Measurements from ENCODE around the gene TECTA. TPM values are rescaled to one million over a fixed set of nuclear protein-coding genes. Genes with fewer than 3 reads are reported as not detected.

The TECTA gene
- polyA plus RNA-seq, result under 1 TPM in 2 of 3 donors, not detected in 1; 0.03 to 0.26 TPM

GRCh38 chr11:121100943-121101342 is at the start of gene TECTA:
TECTA (plus strand) TSS chr11:121101243; CDS start chr11:121102666, 1,423 bp downstream.
- no peaks in the 10 kb centered on the region for H3K36me3 Mint-ChIP-seq
- no peak for DNase-seq
- H3K4me1 Mint-ChIP-seq, result no peaks in the 10 kb centered on the region
- H3K4me3 Mint-ChIP-seq, result no peak within 1 kb of the TSS
- no peaks in the 10 kb centered on the region for H3K9me3 Mint-ChIP-seq
- H3K27me3 Mint-ChIP-seq (ENCODE audit: low read depth in 3 of 3), result peaks cover 0 to 2% (median 2%) of the 10 kb centered on the region in 3 donors
- no peak within 1 kb of the TSS for H3K27ac Mint-ChIP-seq

GRCh38 chr11:121053244-121053643 is 47.8 kb upstream of the TECTA start:
- DNase-seq, result no peak
- Mint-ChIP-seq H3K4me1 (no peaks in the 10 kb centered on the region), H3K9me3 (no peaks in the 10 kb centered on the region), H3K36me3 (peaks cover 37 to 61% (median 39%) of the 10 kb centered on the region in 3 donors), H3K27ac (no peak overlapping the region), H3K27me3 (ENCODE audit: low read depth in 3 of 3) (no peaks in the 10 kb centered on the region), H3K4me3 (no peak overlapping the region)

GRCh38 chr11:121054266-121054665 is 46.8 kb upstream of the TECTA start:
- peaks cover 34 to 60% (median 37%) of the 10 kb centered on the region in 3 donors for H3K36me3 Mint-ChIP-seq
- H3K9me3 Mint-ChIP-seq, result no peaks in the 10 kb centered on the region
- peaks cover 0 to 1% of the 10 kb centered on the region in 2 donors for H3K4me1 Mint-ChIP-seq
- no peak overlapping the region for H3K27ac Mint-ChIP-seq
- no peak overlapping the region for H3K4me3 Mint-ChIP-seq
- DNase-seq, result no peak
- no peaks in the 10 kb centered on the region for H3K27me3 Mint-ChIP-seq (ENCODE audit: low read depth in 3 of 3)

GRCh38 chr11:121055076-121055475 is 46.0 kb upstream of the TECTA start:
- Mint-ChIP-seq H3K4me3 (no peak overlapping the region), H3K27ac (no peak overlapping the region), H3K4me1 (peaks cover 0 to 9% of the 10 kb centered on the region in 2 donors), H3K27me3 (ENCODE audit: low read depth in 3 of 3) (no peaks in the 10 kb centered on the region), H3K36me3 (peaks cover 34 to 57% (median 37%) of the 10 kb centered on the region in 3 donors), H3K9me3 (no peaks in the 10 kb centered on the region)
- no peak for DNase-seq

- peaks cover 33 to 62% (median 37%) of the 10 kb centered on the region in 3 donors for H3K36me3 Mint-ChIP-seq
Measured at GRCh38 chr11:121057922-121058321, 43.1 kb upstream of the TECTA start.

GRCh38 chr11:121058941-121059340 is 42.1 kb upstream of the TECTA start:
- Mint-ChIP-seq H3K4me3 (no peak overlapping the region), H3K9me3 (no peaks in the 10 kb centered on the region), H3K27ac (no peak overlapping the region), H3K27me3 (ENCODE audit: low read depth in 3 of 3) (no peaks in the 10 kb centered on the region), H3K36me3 (peaks cover 29 to 62% (median 37%) of the 10 kb centered on the region in 3 donors), H3K4me1 (peaks cover 0 to 10% of the 10 kb centered on the region in 2 donors)
- no peak for DNase-seq

More at GRCh38 chr11:121057922-121058321, 43.1 kb upstream of the TECTA start:
- Mint-ChIP-seq H3K27ac (peak overlapping the region in 1 of 6 donors; percentile 25), H3K4me3 (no peak overlapping the region), H3K4me1 (peaks cover 0 to 10% of the 10 kb centered on the region in 2 donors), H3K27me3 (ENCODE audit: low read depth in 3 of 3) (no peaks in the 10 kb centered on the region), H3K9me3 (no peaks in the 10 kb centered on the region)
- no peak for DNase-seq

- Mint-ChIP-seq H3K4me3 (peak overlapping the region in 1 of 5 donors; percentile 48), H3K36me3 (peaks cover 29 to 56% (median 31%) of the 10 kb centered on the region in 3 donors), H3K9me3 (no peaks in the 10 kb centered on the region), H3K4me1 (peaks cover 0 to 10% of the 10 kb centered on the region in 2 donors), H3K27me3 (ENCODE audit: low read depth in 3 of 3) (no peaks in the 10 kb centered on the region), H3K27ac (peak overlapping the region in 4 of 6 donors; percentile 7 to 39 (median 36))
- peak; percentile 1 to 22 (median 7) for DNase-seq
Measured at GRCh38 chr11:121059605-121060004, 41.4 kb upstream of the TECTA start.

GRCh38 chr11:121063728-121064127 is 37.3 kb upstream of the TECTA start:
- Mint-ChIP-seq H3K4me3 (no peak overlapping the region), H3K27me3 (ENCODE audit: low read depth in 3 of 3) (peaks cover 0 to 2% (median 0%) of the 10 kb centered on the region in 3 donors), H3K27ac (no peak overlapping the region), H3K36me3 (peaks cover 21 to 48% (median 22%) of the 10 kb centered on the region in 3 donors), H3K9me3 (no peaks in the 10 kb centered on the region), H3K4me1 (peaks cover 0 to 10% of the 10 kb centered on the region in 2 donors)
- DNase-seq, result no peak

- Mint-ChIP-seq H3K36me3 (peaks cover 39 to 59% (median 43%) of the 10 kb centered on the region in 3 donors), H3K27ac (no peak overlapping the region), H3K4me1 (no peaks in the 10 kb centered on the region), H3K9me3 (peaks cover 0 to 1% (median 0%) of the 10 kb centered on the region in 6 donors), H3K4me3 (no peak overlapping the region), H3K27me3 (ENCODE audit: low read depth in 3 of 3) (peaks cover 0 to 2% (median 0%) of the 10 kb centered on the region in 3 donors)
- DNase-seq, result no peak
Measured at GRCh38 chr11:121066623-121067022, 34.4 kb upstream of the TECTA start.

- Mint-ChIP-seq H3K27ac (no peak overlapping the region), H3K4me3 (no peak overlapping the region), H3K4me1 (no peaks in the 10 kb centered on the region), H3K36me3 (peaks cover 42 to 62% (median 43%) of the 10 kb centered on the region in 3 donors), H3K27me3 (ENCODE audit: low read depth in 3 of 3) (peaks cover 0 to 2% (median 0%) of the 10 kb centered on the region in 3 donors), H3K9me3 (peaks cover 0 to 1% (median 0%) of the 10 kb centered on the region in 6 donors)
- no peak for DNase-seq
Measured at GRCh38 chr11:121067026-121067425, 34.0 kb upstream of the TECTA start.

- Mint-ChIP-seq H3K4me3 (no peak overlapping the region), H3K4me1 (no peaks in the 10 kb centered on the region), H3K9me3 (peaks cover 0 to 1% (median 0%) of the 10 kb centered on the region in 6 donors), H3K27me3 (ENCODE audit: low read depth in 3 of 3) (peaks cover 0 to 2% (median 0%) of the 10 kb centered on the region in 3 donors), H3K27ac (no peak overlapping the region), H3K36me3 (peaks cover 42 to 60% (median 43%) of the 10 kb centered on the region in 3 donors)
- no peak for DNase-seq
Measured at GRCh38 chr11:121067453-121067852, 33.6 kb upstream of the TECTA start.

GRCh38 chr11:121067962-121068647 is 32.9 kb upstream of the TECTA start:
- DNase-seq, result no peak
- Mint-ChIP-seq H3K36me3 (peaks cover 45 to 59% (median 47%) of the 10 kb centered on the region in 3 donors), H3K27me3 (ENCODE audit: low read depth in 3 of 3) (peaks cover 0 to 2% (median 0%) of the 10 kb centered on the region in 3 donors), H3K27ac (peak overlapping the region in 2 of 6 donors; percentile 29 to 43), H3K9me3 (peaks cover 0 to 1% (median 0%) of the 10 kb centered on the region in 6 donors), H3K4me1 (no peaks in the 10 kb centered on the region), H3K4me3 (no peak overlapping the region)

- no peak overlapping the region for H3K4me3 Mint-ChIP-seq
- H3K9me3 Mint-ChIP-seq, result peaks cover 0 to 1% (median 0%) of the 10 kb centered on the region in 6 donors
- DNase-seq, result no peak
- H3K4me1 Mint-ChIP-seq, result no peaks in the 10 kb centered on the region
- peaks cover 0 to 2% (median 0%) of the 10 kb centered on the region in 3 donors for H3K27me3 Mint-ChIP-seq (ENCODE audit: low read depth in 3 of 3)
- no peak overlapping the region for H3K27ac Mint-ChIP-seq
- H3K36me3 Mint-ChIP-seq, result peaks cover 42 to 52% (median 47%) of the 10 kb centered on the region in 3 donors
Measured at GRCh38 chr11:121068787-121069186, 32.3 kb upstream of the TECTA start.
